Panc1 (cell line): Measurements from ENCODE around the gene ZBTB46. TPM values are rescaled to one million over a fixed set of nuclear protein-coding genes. Genes with fewer than 3 reads are reported as not detected.

Experiments
- ATAC-seq: fragments of 200-7000 bp; cut with Tn5 transposase; 2 replicates; pipeline ENCODE4 v1.9.1; 2020; ENCODE audit warnings: mild to moderate bottlenecking, moderate library complexity
- BruUV-seq: library from RNA; stranded (reverse); fragments of 400-500 nt; replicated peaks from 2 replicates; lab custom pipeline; 2021; lab: Mats Ljungman, UMichigan
- CTCF ChIA-PET: fragments of 300-600 bp; sonication (Branson Sonifier 250); formaldehyde crosslinking; loops from one replicate; lab custom pipeline; 2022; ENCODE audit warnings: antibody characterized with exemption; lab: Charles Lee
- POLR2A ChIA-PET: fragments of 300-600 bp; sonication (Branson Sonifier 250); formaldehyde crosslinking; loops from one replicate; lab custom pipeline; 2022; ENCODE audit warnings: antibody characterized with exemption; lab: Charles Lee
- DNase-seq: peaks from one replicate; pipeline ENCODE4 v3.0.0-alpha.2; 2010; ENCODE audit warnings: low read depth, low spot score
- H3K27ac ChIP-seq: 2 replicates; pipeline ENCODE4 v1.5.1; 2011; ENCODE audit warnings: mild to moderate bottlenecking, low read length, inconsistent platforms
- H3K27me3 ChIP-seq: fragments of 200-500 bp; sonication (Bioruptor generic); 2 replicates; pipeline ENCODE4 v1.6.0; 2014; ENCODE audit warnings: low read length, inconsistent platforms; ENCODE audit not compliant: control insufficient read depth, insufficient read depth
- H3K36me3 ChIP-seq: fragments of 200-500 bp; sonication (Bioruptor generic); 2 replicates; pipeline ENCODE4 v1.5.1; 2014; ENCODE audit warnings: inconsistent platforms, mild to moderate bottlenecking, low read length, moderate library complexity; ENCODE audit not compliant: control insufficient read depth, insufficient read depth
- H3K4me1 ChIP-seq: 2 replicates; pipeline ENCODE4 v1.5.1; 2011; ENCODE audit warnings: inconsistent platforms, mild to moderate bottlenecking, low read length, moderate library complexity; ENCODE audit not compliant: control insufficient read depth, insufficient read depth
- H3K4me3 ChIP-seq, 2 experiments: 2 replicates each; pipeline ENCODE4 v1.5.1; 2011 to 2012; ENCODE audit warnings: low read depth in 2 of 2, low read length in 2 of 2, mild to moderate bottlenecking in 2 of 2, inconsistent platforms in 1 of 2, moderate library complexity in 1 of 2
- H3K9me3 ChIP-seq: fragments of 200-500 bp; sonication (Bioruptor generic); 2 replicates; pipeline ENCODE4 v1.5.1; 2014; ENCODE audit warnings: low read depth, mild to moderate bottlenecking, inconsistent platforms, low read length, moderate library complexity; ENCODE audit not compliant: control insufficient read depth, insufficient read depth
- POLR2AphosphoS5 ChIP-seq: IDR thresholded peaks from 2 replicates; pipeline ENCODE4 v1.6.1; 2012; ENCODE audit warnings: mild to moderate bottlenecking, low read depth, low read length, moderate library complexity
- SIN3A ChIP-seq: IDR thresholded peaks from 2 replicates; pipeline ENCODE4 v1.6.1; 2012; ENCODE audit warnings: low read depth, mild to moderate bottlenecking, low read length, moderate library complexity, borderline replicate concordance; ENCODE audit not compliant: insufficient read depth
- TCF7L2 ChIP-seq: IDR thresholded peaks from 2 replicates; pipeline ENCODE4 v1.6.1; 2011; ENCODE audit warnings: mild to moderate bottlenecking, low read depth, low read length, inconsistent platforms
- in situ Hi-C: cut with HindIII; loops from 2 replicates; pipeline ENCODE4 v1.10.0; 2016; ENCODE audit warnings: low sequenced_read_pairs, low pct_unique_long_range_greater_than_20kb
- intact Hi-C: fragments of 100-400 bp; cut with micrococcal nuclease; formaldehyde crosslinking; loops from one replicate; pipeline ENCODE4 v1.10.0; 2022; ENCODE audit not compliant: unreplicated experiment
- total RNA-seq: library from RNA; stranded (reverse); gene quantifications from one replicate; pipeline ENCODE4 v1.2.1, GENCODE V29; 2021; ENCODE audit not compliant: unreplicated experiment
- TF ChIP-seq, protein P1 (sequence below), 2 experiments: IDR thresholded peaks; 2 replicates each; pipeline ENCODE4 v1.6.1; 2011 to 2012; ENCODE audit warnings: low read depth in 2 of 2, control low read depth in 1 of 2, low read length in 1 of 2, mild to moderate bottlenecking in 1 of 2, moderate library complexity in 1 of 2; ENCODE audit not compliant: insufficient read depth in 1 of 2
- TF ChIP-seq, protein P2 (sequence below): fragments of 450-650 bp; IDR thresholded peaks from 2 replicates; pipeline ENCODE4 v1.5.1; 2017; ENCODE audit warnings: mild to moderate bottlenecking

Gene ZBTB46
- total RNA-seq, 1 experiment from 2014 or later: 15.2 TPM

DNA sequence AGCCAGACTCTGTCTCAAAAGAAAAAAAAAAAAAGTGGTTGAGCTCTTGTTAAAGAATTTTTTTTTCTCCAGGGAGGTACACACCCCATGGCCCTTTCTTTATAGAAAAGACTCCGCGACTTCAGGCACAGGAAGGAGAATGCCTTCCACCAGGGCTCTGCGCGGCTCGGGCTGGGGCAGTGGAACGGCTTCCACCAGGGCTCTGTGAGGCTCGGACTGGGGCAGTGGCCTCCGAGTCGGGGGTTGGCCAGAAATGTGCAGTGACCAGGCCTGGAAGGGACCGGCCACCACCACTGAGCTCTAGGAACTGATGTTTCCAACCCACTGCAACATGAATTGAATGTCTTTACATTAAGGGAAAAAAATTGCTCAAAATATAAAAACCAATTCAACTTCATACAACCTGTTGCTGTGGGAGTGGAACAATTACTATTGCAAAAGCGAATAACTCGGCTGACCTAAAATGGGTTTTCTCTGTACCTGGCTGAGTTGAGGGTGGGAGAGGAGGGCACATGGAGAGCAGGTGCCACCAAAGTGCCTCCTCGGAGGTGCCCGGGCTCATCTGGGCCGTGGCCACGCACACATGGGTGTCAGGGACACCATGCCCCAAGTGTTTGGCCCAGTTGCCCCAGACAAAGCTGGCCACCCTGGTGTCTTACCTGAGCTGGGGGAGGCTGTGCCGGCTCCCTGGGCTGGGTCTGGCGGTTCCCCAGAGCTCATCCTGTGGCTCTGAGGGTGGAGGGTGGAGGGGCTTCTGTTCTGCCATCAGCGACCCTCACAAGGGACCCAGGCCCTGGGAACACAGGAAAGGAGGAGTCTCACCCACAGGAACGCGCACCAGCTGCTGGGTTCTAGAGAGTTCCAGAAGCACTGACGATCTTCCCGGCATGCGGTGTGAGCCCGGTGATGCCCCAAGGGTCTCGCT, 62.2 kb downstream of the ZBTB46 start:
- Histone ChIP-seq H3K36me3 (no peaks in the 10 kb centered on the region), H3K9me3 (no peaks in the 10 kb centered on the region), H3K27ac (no peak overlapping the region), H3K27me3 (no peaks in the 10 kb centered on the region), H3K4me1 (peaks cover 5% of the 10 kb centered on the region; the same call in 1 of the 2 replicates), H3K4me3 (no peak overlapping the region)
- intact Hi-C loops: no loop called here
- in situ Hi-C loops: no loop called here
- ChIA-PET POLR2A (no interaction called here), CTCF (no interaction called here)
- no peak for TF ChIP-seq POLR2AphosphoS5
- TF ChIP-seq, protein P1, sequence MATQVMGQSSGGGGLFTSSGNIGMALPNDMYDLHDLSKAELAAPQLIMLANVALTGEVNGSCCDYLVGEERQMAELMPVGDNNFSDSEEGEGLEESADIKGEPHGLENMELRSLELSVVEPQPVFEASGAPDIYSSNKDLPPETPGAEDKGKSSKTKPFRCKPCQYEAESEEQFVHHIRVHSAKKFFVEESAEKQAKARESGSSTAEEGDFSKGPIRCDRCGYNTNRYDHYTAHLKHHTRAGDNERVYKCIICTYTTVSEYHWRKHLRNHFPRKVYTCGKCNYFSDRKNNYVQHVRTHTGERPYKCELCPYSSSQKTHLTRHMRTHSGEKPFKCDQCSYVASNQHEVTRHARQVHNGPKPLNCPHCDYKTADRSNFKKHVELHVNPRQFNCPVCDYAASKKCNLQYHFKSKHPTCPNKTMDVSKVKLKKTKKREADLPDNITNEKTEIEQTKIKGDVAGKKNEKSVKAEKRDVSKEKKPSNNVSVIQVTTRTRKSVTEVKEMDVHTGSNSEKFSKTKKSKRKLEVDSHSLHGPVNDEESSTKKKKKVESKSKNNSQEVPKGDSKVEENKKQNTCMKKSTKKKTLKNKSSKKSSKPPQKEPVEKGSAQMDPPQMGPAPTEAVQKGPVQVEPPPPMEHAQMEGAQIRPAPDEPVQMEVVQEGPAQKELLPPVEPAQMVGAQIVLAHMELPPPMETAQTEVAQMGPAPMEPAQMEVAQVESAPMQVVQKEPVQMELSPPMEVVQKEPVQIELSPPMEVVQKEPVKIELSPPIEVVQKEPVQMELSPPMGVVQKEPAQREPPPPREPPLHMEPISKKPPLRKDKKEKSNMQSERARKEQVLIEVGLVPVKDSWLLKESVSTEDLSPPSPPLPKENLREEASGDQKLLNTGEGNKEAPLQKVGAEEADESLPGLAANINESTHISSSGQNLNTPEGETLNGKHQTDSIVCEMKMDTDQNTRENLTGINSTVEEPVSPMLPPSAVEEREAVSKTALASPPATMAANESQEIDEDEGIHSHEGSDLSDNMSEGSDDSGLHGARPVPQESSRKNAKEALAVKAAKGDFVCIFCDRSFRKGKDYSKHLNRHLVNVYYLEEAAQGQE (IDR thresholded peaks at IDR 0.05; ENCODE audit: insufficient read depth in 1 of 2, low read depth in 2 of 2, low read length in 1 of 2): no peak
- TF ChIP-seq TCF7L2: no peak
- no peak for TF ChIP-seq SIN3A
- TF ChIP-seq, protein P2, sequence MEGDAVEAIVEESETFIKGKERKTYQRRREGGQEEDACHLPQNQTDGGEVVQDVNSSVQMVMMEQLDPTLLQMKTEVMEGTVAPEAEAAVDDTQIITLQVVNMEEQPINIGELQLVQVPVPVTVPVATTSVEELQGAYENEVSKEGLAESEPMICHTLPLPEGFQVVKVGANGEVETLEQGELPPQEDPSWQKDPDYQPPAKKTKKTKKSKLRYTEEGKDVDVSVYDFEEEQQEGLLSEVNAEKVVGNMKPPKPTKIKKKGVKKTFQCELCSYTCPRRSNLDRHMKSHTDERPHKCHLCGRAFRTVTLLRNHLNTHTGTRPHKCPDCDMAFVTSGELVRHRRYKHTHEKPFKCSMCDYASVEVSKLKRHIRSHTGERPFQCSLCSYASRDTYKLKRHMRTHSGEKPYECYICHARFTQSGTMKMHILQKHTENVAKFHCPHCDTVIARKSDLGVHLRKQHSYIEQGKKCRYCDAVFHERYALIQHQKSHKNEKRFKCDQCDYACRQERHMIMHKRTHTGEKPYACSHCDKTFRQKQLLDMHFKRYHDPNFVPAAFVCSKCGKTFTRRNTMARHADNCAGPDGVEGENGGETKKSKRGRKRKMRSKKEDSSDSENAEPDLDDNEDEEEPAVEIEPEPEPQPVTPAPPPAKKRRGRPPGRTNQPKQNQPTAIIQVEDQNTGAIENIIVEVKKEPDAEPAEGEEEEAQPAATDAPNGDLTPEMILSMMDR: no peak
- no peak for DNase-seq
- BruUV-seq: no TSS peak
- no peak for ATAC-seq

DNA sequence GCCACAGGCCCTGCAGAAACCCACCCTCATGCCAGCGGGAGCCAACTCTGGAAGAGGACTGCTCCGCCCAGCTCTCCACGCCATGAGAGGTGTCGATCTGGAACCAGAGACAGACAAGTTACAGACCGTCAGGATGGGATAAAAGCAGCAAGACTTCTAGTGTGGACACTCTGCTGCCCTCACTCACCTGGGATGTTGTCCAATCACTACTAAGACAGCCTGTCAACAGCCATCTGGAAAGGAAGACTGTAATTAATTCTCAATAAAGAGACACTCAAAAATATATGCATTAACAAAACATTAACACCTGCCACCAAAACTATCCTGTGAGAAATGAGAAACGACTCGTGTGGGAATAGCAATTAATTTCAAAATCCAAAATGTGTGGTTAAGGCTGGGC, 63.2 kb downstream of the ZBTB46 start:
- Histone ChIP-seq H3K27ac (no peak overlapping the region), H3K36me3 (no peaks in the 10 kb centered on the region), H3K4me1 (peaks cover 2% of the 10 kb centered on the region; the same call in 1 of the 2 replicates), H3K9me3 (no peaks in the 10 kb centered on the region), H3K4me3 (no peak overlapping the region), H3K27me3 (no peaks in the 10 kb centered on the region)
- BruUV-seq: no TSS peak
- no peak for DNase-seq
- in situ Hi-C loops: no loop called here
- no peak for ATAC-seq
- POLR2A ChIA-PET: no interaction called here
- TF ChIP-seq, protein P2: no peak
- TF ChIP-seq TCF7L2: no peak
- TF ChIP-seq, protein P1 (IDR thresholded peaks at IDR 0.05; ENCODE audit: insufficient read depth in 1 of 2, low read depth in 2 of 2, low read length in 1 of 2): no peak
- TF ChIP-seq POLR2AphosphoS5: no peak
- no peak for TF ChIP-seq SIN3A
- CTCF ChIA-PET: no interaction called here
- intact Hi-C loops: no loop called here
